B cell (primary cell): ENCODE results near the gene GALK1. TPM values are rescaled to one million over a fixed set of nuclear protein-coding genes. Genes with fewer than 3 reads are reported as not detected.

Source experiments
- ATAC-seq: fragments of 200-7000 bp; cut with Tn5 transposase; one replicate; pipeline ENCODE4 v1.10.0; 2021; ENCODE audit warnings: low read depth, mild to moderate bottlenecking, moderate number of reproducible peaks, moderate library complexity
- CTCF ChIA-PET: fragments of 350-600 bp; sonication (Branson Sonifier 250); formaldehyde crosslinking; loops from one replicate; lab custom pipeline; 2021; ENCODE audit warnings: antibody characterized with exemption, inconsistent platforms; lab: Charles Lee
- POLR2A ChIA-PET: fragments of 350-600 bp; sonication (Branson Sonifier 250); formaldehyde crosslinking; loops from one replicate; lab custom pipeline; 2021; ENCODE audit warnings: antibody characterized with exemption; lab: Charles Lee
- DNase-seq: peaks from one replicate; pipeline ENCODE4 v3.0.0; 2013
- H2AFZ ChIP-seq: 2 replicates; pipeline ENCODE4 v1.6.1; 2012; ENCODE audit warnings: mild to moderate bottlenecking, low read depth, low read length; ENCODE audit not compliant: insufficient read depth, poor library complexity, severe bottlenecking
- H3K27ac ChIP-seq, 2 donors: 1 replicate in 1 of 2; 2 replicates in 1 of 2; pipeline ENCODE4 v1.5.1; 2012 to 2013; ENCODE audit warnings: low read length in 2 of 2, mild to moderate bottlenecking in 2 of 2, moderate library complexity in 1 of 2
- H3K27me3 ChIP-seq, 4 experiments: fragments of 200-600 bp in 1 of 4; sonication (generic) in 1 of 4; replicated peaks in 1 of 4; 1 replicate in 2 of 4; 2 replicates in 2 of 4; pipeline versions ENCODE4 v1.6.1 to v1.7.0; 2013 to 2016; ENCODE audit warnings: low read length in 3 of 4, mild to moderate bottlenecking in 2 of 4, mixed read lengths in 1 of 4, moderate library complexity in 1 of 4; ENCODE audit not compliant: insufficient read depth in 4 of 4, control insufficient read depth in 3 of 4; ENCODE audit errors: control extremely low read depth in 1 of 4
- H3K36me3 ChIP-seq, 2 experiments: replicated peaks in 1 of 2; 1 replicate in 1 of 2; 2 replicates in 1 of 2; pipeline versions ENCODE4 v1.6.1 to v1.7.1; 2013; ENCODE audit warnings: low read length in 1 of 2; ENCODE audit not compliant: insufficient read depth in 2 of 2, control insufficient read depth in 1 of 2; ENCODE audit errors: control extremely low read depth in 1 of 2, extremely low read depth in 1 of 2
- H3K4me1 ChIP-seq, 2 donors: fragments of 200-600 bp in 1 of 2; sonication (generic) in 1 of 2; 1 replicate in 1 of 2; 2 replicates in 1 of 2; pipeline versions ENCODE4 v1.5.1 to v1.6.1; 2013 to 2017; ENCODE audit warnings: low read length in 2 of 2; ENCODE audit not compliant: control insufficient read depth in 2 of 2, insufficient read depth in 2 of 2
- H3K4me2 ChIP-seq: replicated peaks from 2 replicates; pipeline ENCODE3; 2012; ENCODE audit warnings: mild to moderate bottlenecking, low read depth, low read length; ENCODE audit not compliant: poor library complexity, severe bottlenecking
- H3K4me3 ChIP-seq, 5 experiments: fragments of 200-600 bp in 1 of 5; sonication (generic) in 1 of 5; 1 replicate in 3 of 5; 2 replicates in 2 of 5; pipeline versions ENCODE4 v1.5.1 to v1.7.0; 2011 to 2016; ENCODE audit warnings: low read length in 4 of 5, mild to moderate bottlenecking in 4 of 5, low read depth in 2 of 5, control low read depth in 1 of 5, moderate library complexity in 1 of 5; ENCODE audit not compliant: insufficient read depth in 1 of 5; ENCODE audit errors: control extremely low read depth in 1 of 5, extremely low read depth in 1 of 5
- H3K79me2 ChIP-seq: fragments of 200-600 bp; sonication (generic); one replicate; pipeline ENCODE4 v1.6.0; 2016; ENCODE audit warnings: low read length; ENCODE audit not compliant: control insufficient read depth, insufficient read depth
- H3K9ac ChIP-seq: fragments of 200-600 bp; sonication (generic); 2 replicates; pipeline ENCODE4 v1.6.1; 2017; ENCODE audit warnings: mild to moderate bottlenecking, low read length, moderate library complexity
- H3K9me3 ChIP-seq, 3 donors: one replicate each; pipeline versions ENCODE4 v1.6.1 to v1.7.1; 2013; ENCODE audit warnings: low read length in 2 of 3; ENCODE audit not compliant: control insufficient read depth in 2 of 3, insufficient read depth in 1 of 3; ENCODE audit errors: control extremely low read depth in 1 of 3
- H4K20me1 ChIP-seq: 2 replicates; pipeline ENCODE4 v1.6.0; 2012; ENCODE audit warnings: mild to moderate bottlenecking, low read length; ENCODE audit not compliant: insufficient read depth, control insufficient read depth, poor library complexity, severe bottlenecking
- H3K27ac Mint-ChIP-seq: one replicate; pipeline ENCODE4 v1.8.0; 2021; ENCODE audit warnings: mixed read lengths
- H3K27me3 Mint-ChIP-seq: one replicate; pipeline ENCODE4 v1.8.0; 2021; ENCODE audit warnings: mixed read lengths
- H3K4me1 Mint-ChIP-seq: one replicate; pipeline ENCODE4 v1.8.0; 2021; ENCODE audit warnings: mixed read lengths
- H3K4me3 Mint-ChIP-seq: one replicate; pipeline ENCODE4 v1.8.0; 2021; ENCODE audit warnings: mixed read lengths
- H3K9me3 Mint-ChIP-seq: one replicate; pipeline ENCODE4 v1.8.0; 2022; ENCODE audit warnings: mixed read lengths; ENCODE audit not compliant: insufficient read depth
- CTCF ChIP-seq: fragments of 200-600 bp; IDR thresholded peaks from one replicate; pipeline ENCODE4 v1.8.0; 2022; ENCODE audit warnings: antibody characterized with exemption, mild to moderate bottlenecking
- EZH2 ChIP-seq: IDR thresholded peaks from 2 replicates; pipeline ENCODE4 v1.6.1; 2012; ENCODE audit warnings: borderline replicate concordance, low read depth, mild to moderate bottlenecking, moderate library complexity, low read length; ENCODE audit not compliant: insufficient read depth, poor library complexity, severe bottlenecking
- WGBS: methylation state at CpG from one replicate; pipeline ENCODE4 v1.1.5; 2013; ENCODE audit warnings: missing lambda C conversion rate; ENCODE audit not compliant: insufficient coverage; 5-methylcytosine and 5-hydroxymethylcytosine counted together
- intact Hi-C: fragments of 100-400 bp; cut with micrococcal nuclease; formaldehyde crosslinking; loops from one replicate; pipeline ENCODE4 v1.10.0; 2022
- polyA plus RNA-seq: library from polyadenylated mRNA; depleted of rRNA; stranded (reverse); fragments of >200 nt; gene quantifications from 2 replicates; pipeline ENCODE4 v1.2.3, GENCODE V29; 2012
- total RNA-seq, 2 donors: library from RNA; stranded (reverse); fragments of 120-200 nt in 1 of 2; gene quantifications; 1 replicate in 1 of 2; 2 replicates in 1 of 2; pipeline versions ENCODE4 v1.2.3 to v1.2.4, GENCODE V29; 2013 to 2022

The GALK1 gene
- total and polyA plus RNA-seq, 2 donors (not counting 1 experiment from before 2014, with no cell fraction given) = 29.8 to 37.4 TPM

- 96% methylated on average over 24 of the region's 29 CpGs for WGBS
- POLR2A ChIA-PET = no interaction called here
- H3K4me3 Mint-ChIP-seq = no peak overlapping the region
These were observed 8.4 kb downstream of the GALK1 start for GRCh38 chr17:75756451-75757085.

More at GRCh38 chr17:75756451-75757085, 8.4 kb downstream of the GALK1 start:
- intact Hi-C loops = loop anchor here (10.0 kb wide), 1 partner anchor 248 kb away; the partner anchor contains the start of gene CDK3
- Histone ChIP-seq H3K27ac (no peak overlapping the region), H3K9me3 (no peaks in the 10 kb centered on the region), H3K36me3 (peaks cover 0 to 7% of the 10 kb centered on the region in 2 experiments), H3K4me2 (no peak overlapping the region), H3K27me3 (no peaks in the 10 kb centered on the region), H3K4me3 (no peak overlapping the region), H4K20me1 (no peaks in the 10 kb centered on the region), H3K4me1 (peaks cover 6 to 18% of the 10 kb centered on the region in 2 donors), H3K9ac (no peak overlapping the region), H2AFZ (no peak overlapping the region), H3K79me2 (peaks cover 3% of the 10 kb centered on the region)
- H3K27me3 Mint-ChIP-seq = no peaks in the 10 kb centered on the region
- ATAC-seq (no peak), DNase-seq (no peak)
- CTCF ChIA-PET = interaction anchor here (0.9 kb wide), 1 partner anchor 9 kb away, joined by 3 read pairs; no protein-coding TSS in a partner anchor
- H3K9me3 Mint-ChIP-seq = no peaks in the 10 kb centered on the region
- peaks cover 16% of the 10 kb centered on the region for H3K4me1 Mint-ChIP-seq
- H3K27ac Mint-ChIP-seq = no peak overlapping the region
- TF ChIP-seq EZH2 (no peak), CTCF (no peak)
